HEK293 (cell line): ENCODE data around the gene KRT80.

Experiments
- AEBP2 ChIP-seq: fragments of 450-650 bp; formaldehyde crosslinking; IDR thresholded peaks from 2 replicates; pipeline ENCODE4 v1.5.1; 2016; ENCODE audit warnings: missing biosample characterization, missing genetic modification characterization, borderline replicate concordance
- FEZF1 ChIP-seq: fragments of 450-650 bp; formaldehyde crosslinking; IDR thresholded peaks from 2 replicates; pipeline ENCODE4 v1.5.1; 2016; ENCODE audit warnings: missing biosample characterization, missing genetic modification characterization
- GLI4 ChIP-seq: fragments of 450-650 bp; formaldehyde crosslinking; IDR thresholded peaks from 2 replicates; pipeline ENCODE4 v1.5.1; 2016; ENCODE audit warnings: missing biosample characterization, missing genetic modification characterization
- HOXA7 ChIP-seq: sonication (generic); formaldehyde crosslinking; IDR thresholded peaks from 2 replicates; pipeline ENCODE4 v1.8.1; 2022; ENCODE audit warnings: missing genetic modification reagents, borderline replicate concordance
- IKZF3 ChIP-seq: fragments of 450-650 bp; IDR thresholded peaks from 2 replicates; pipeline ENCODE4 v1.5.0; 2018; ENCODE audit warnings: missing biosample characterization, mild to moderate bottlenecking, missing genetic modification characterization, moderate library complexity
- PRDM6 ChIP-seq: fragments of 450-650 bp; formaldehyde crosslinking; IDR thresholded peaks from 2 replicates; pipeline ENCODE4 v1.5.1; 2017; ENCODE audit warnings: missing biosample characterization, missing genetic modification characterization
- REST ChIP-seq: fragments of 450-650 bp; formaldehyde crosslinking; IDR thresholded peaks from 2 replicates; pipeline ENCODE4 v1.5.1; 2016; ENCODE audit warnings: missing biosample characterization, missing genetic modification characterization
- SCRT1 ChIP-seq: fragments of 450-650 bp; formaldehyde crosslinking; IDR thresholded peaks from 2 replicates; pipeline ENCODE4 v1.5.1; 2016; ENCODE audit warnings: missing biosample characterization, missing genetic modification characterization, borderline replicate concordance
- SP3 ChIP-seq: fragments of 450-650 bp; formaldehyde crosslinking; IDR thresholded peaks from 2 replicates; pipeline ENCODE4 v1.5.1; 2016; ENCODE audit warnings: missing biosample characterization, missing genetic modification characterization
- YY2 ChIP-seq: fragments of 450-650 bp; formaldehyde crosslinking; IDR thresholded peaks from 2 replicates; pipeline ENCODE4 v1.5.1; 2016; ENCODE audit warnings: missing biosample characterization, missing genetic modification characterization
- ZBTB10 ChIP-seq: fragments of 450-650 bp; formaldehyde crosslinking; IDR thresholded peaks from 2 replicates; pipeline ENCODE4 v1.5.1; 2016; ENCODE audit warnings: missing biosample characterization, missing genetic modification characterization
- ZBTB21 ChIP-seq: fragments of 450-650 bp; formaldehyde crosslinking; IDR thresholded peaks from 2 replicates; pipeline ENCODE4 v1.5.1; 2017; ENCODE audit warnings: missing biosample characterization, missing genetic modification characterization
- ZNF114 ChIP-seq: fragments of 450-650 bp; formaldehyde crosslinking; IDR thresholded peaks from 2 replicates; pipeline ENCODE4 v1.5.0; 2017; ENCODE audit warnings: missing biosample characterization, missing genetic modification characterization
- ZNF155 ChIP-seq: fragments of 450-650 bp; formaldehyde crosslinking; IDR thresholded peaks from 2 replicates; pipeline ENCODE4 v1.5.1; 2016; ENCODE audit warnings: missing biosample characterization, missing genetic modification characterization
- ZNF174 ChIP-seq: fragments of 450-650 bp; formaldehyde crosslinking; IDR thresholded peaks from 2 replicates; pipeline ENCODE4 v1.5.0; 2017; ENCODE audit warnings: missing biosample characterization, mild to moderate bottlenecking, missing genetic modification characterization
- ZNF202 ChIP-seq: fragments of 450-650 bp; formaldehyde crosslinking; IDR thresholded peaks from 2 replicates; pipeline ENCODE4 v1.5.1; 2016; ENCODE audit warnings: missing biosample characterization, missing genetic modification characterization, borderline replicate concordance
- ZNF211 ChIP-seq: fragments of 450-650 bp; formaldehyde crosslinking; IDR thresholded peaks from 2 replicates; pipeline ENCODE4 v1.5.1; 2016; ENCODE audit warnings: low read depth, missing biosample characterization, missing genetic modification characterization
- ZNF223 ChIP-seq: fragments of 450-650 bp; formaldehyde crosslinking; IDR thresholded peaks from 2 replicates; pipeline ENCODE4 v1.5.1; 2016; ENCODE audit warnings: missing biosample characterization, missing genetic modification characterization
- ZNF24 ChIP-seq: fragments of 450-650 bp; formaldehyde crosslinking; IDR thresholded peaks from 2 replicates; pipeline ENCODE4 v1.5.1; 2016; ENCODE audit warnings: missing biosample characterization, missing genetic modification characterization
- ZNF366 ChIP-seq: fragments of 450-650 bp; formaldehyde crosslinking; conservative IDR thresholded peaks from 2 replicates; pipeline ENCODE4 v1.5.1; 2016; ENCODE audit warnings: missing biosample characterization, missing genetic modification characterization
- ZNF404 ChIP-seq: fragments of 450-650 bp; formaldehyde crosslinking; IDR thresholded peaks from 2 replicates; pipeline ENCODE4 v1.5.1; 2017; ENCODE audit warnings: missing biosample characterization, missing genetic modification characterization
- ZNF423 ChIP-seq: fragments of 450-650 bp; formaldehyde crosslinking; IDR thresholded peaks from 2 replicates; pipeline ENCODE4 v1.5.1; 2016; ENCODE audit warnings: missing biosample characterization, missing genetic modification characterization
- ZNF501 ChIP-seq: fragments of 450-650 bp; formaldehyde crosslinking; IDR thresholded peaks from 2 replicates; pipeline ENCODE4 v1.5.1; 2016; ENCODE audit warnings: missing biosample characterization, missing genetic modification characterization
- ZNF510 ChIP-seq: fragments of 450-650 bp; formaldehyde crosslinking; IDR thresholded peaks from 2 replicates; pipeline ENCODE4 v1.5.1; 2018; ENCODE audit warnings: mild to moderate bottlenecking, missing genetic modification characterization, missing biosample characterization; ENCODE audit not compliant: insufficient replicate concordance
- ZNF513 ChIP-seq: fragments of 450-650 bp; IDR thresholded peaks from 2 replicates; pipeline ENCODE4 v1.5.1; 2018; ENCODE audit warnings: missing biosample characterization, missing genetic modification characterization
- ZNF624 ChIP-seq: fragments of 450-650 bp; formaldehyde crosslinking; IDR thresholded peaks from 2 replicates; pipeline ENCODE4 v1.5.1; 2017; ENCODE audit warnings: missing biosample characterization, missing genetic modification characterization
- ZNF626 ChIP-seq: fragments of 450-650 bp; sonication (Bioruptor Pico); formaldehyde crosslinking; IDR thresholded peaks from 2 replicates; pipeline ENCODE4 v1.5.1; 2018; ENCODE audit warnings: missing biosample characterization, missing genetic modification characterization, inconsistent platforms
- ZNF777 ChIP-seq: fragments of 450-650 bp; formaldehyde crosslinking; IDR thresholded peaks from 2 replicates; pipeline ENCODE4 v1.5.1; 2017; ENCODE audit warnings: missing biosample characterization, missing genetic modification characterization, borderline replicate concordance
- ZSCAN16 ChIP-seq: fragments of 450-650 bp; formaldehyde crosslinking; IDR thresholded peaks from 2 replicates; pipeline ENCODE4 v1.5.1; 2016; ENCODE audit warnings: missing biosample characterization, missing genetic modification characterization

KRT80 gene

GRCh38 chr12:52191841-52192791, at the start of gene KRT80 (continued):
- TF ChIP-seq IKZF3 (peak; percentile 71; the same call in 1 of the 2 replicates), ZNF501 (tag by site-specific recombination) (no peak), ZSCAN16 (tag by site-specific recombination) (no peak), ZBTB10 (tag by site-specific recombination) (peak; percentile 80), ZNF513 (tag by site-specific recombination) (no peak), ZNF114 (no peak), ZNF423 (tag by site-specific recombination) (no peak), ZNF626 (tag by site-specific recombination) (no peak), YY2 (tag by site-specific recombination) (no peak), ZNF366 (tag by site-specific recombination) (peak; percentile 98), ZNF777 (no peak), ZNF404 (tag by site-specific recombination) (no peak), ZNF223 (0 out of 2 replicates have a peak, but pooled peaks have one; percentile 14), FEZF1 (tag by site-specific recombination) (peak; percentile 68), PRDM6 (no peak), ZNF202 (tag by site-specific recombination) (no peak), ZNF24 (tag by site-specific recombination) (peak; percentile 74), REST (0 out of 2 replicates have a peak, but pooled peaks have one; percentile 38), ZBTB21 (tag by site-specific recombination) (peak; percentile 72; the same call in 1 of the 2 replicates), SCRT1 (peak; percentile 98), ZNF510 (tag by site-specific recombination) (no peak), AEBP2 (tag by site-specific recombination) (no peak), ZNF211 (no peak), ZNF174 (tag by site-specific recombination) (no peak), ZNF155 (tag by site-specific recombination) (no peak), SP3 (tag by site-specific recombination) (peak; percentile 34; the same call in 1 of the 2 replicates), HOXA7 (CRISPR knock-in tag) (no peak), ZNF624 (no peak), GLI4 (no peak)
